ENCODE data around the gene LSMEM2. TPM values are rescaled to one million over a fixed set of nuclear protein-coding genes. Genes with fewer than 3 reads are reported as not detected.

Gene LSMEM2
- total RNA-seq, 3 donors from 2014 or later, result not detected

DNA sequence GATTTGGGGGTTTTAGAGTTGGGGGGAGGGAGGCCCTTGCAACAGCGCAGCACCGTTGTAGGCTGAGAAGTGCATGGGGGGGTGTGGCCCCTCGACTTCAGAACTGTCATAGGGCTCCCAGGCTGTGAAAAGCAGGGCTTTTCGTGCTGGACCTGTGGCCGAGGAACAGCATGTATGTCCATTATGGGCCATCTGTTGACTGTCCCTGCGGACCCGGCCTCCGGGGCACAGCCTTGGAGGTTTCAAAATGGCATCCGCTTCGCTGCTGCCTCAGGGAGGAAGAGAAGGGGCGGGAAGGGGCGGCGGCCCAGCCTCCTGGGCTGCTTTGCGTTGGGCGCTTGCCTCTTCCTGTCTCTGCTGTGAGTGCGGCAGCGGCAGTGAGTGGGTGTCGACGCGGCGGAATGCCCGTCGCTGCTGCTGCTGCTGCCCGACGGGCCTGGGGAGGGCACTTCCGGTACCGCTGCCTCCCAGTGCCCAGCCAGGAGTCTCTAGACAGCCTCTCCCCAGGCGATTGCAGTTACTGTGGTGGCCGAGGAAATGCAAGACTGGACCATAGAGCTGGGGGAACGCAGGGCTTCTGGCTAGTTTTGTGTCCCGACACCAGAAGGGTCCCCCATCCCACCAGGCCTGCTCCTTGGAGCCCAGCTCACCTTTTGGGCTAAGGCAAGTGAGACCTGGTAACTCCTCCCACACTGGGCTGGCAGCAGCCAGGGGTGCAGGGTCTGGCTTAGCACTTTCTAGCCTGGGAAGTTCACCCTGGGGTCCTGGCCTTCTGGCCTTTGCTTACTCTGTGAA, 40.9 kb upstream of the LSMEM2 start:
- H3K9me3 ChIP-seq, result no peaks in the 10 kb centered on the region
- H3K4me3 ChIP-seq, result peak overlapping the region; percentile 77 to 87 (median 87)
- no peaks in the 10 kb centered on the region for H3K36me3 ChIP-seq
- DNase-seq (ENCODE audit: low spot score in 2 of 2), result peak; percentile 70 to 80
- peak overlapping the region; percentile 91 for H3K27ac ChIP-seq
- H3K4me1 ChIP-seq, result peaks cover 24 to 25% of the 10 kb centered on the region in 2 donors
- intact Hi-C loops (cut with DNase I; ENCODE audit: low total_unique reads), result no loop called here
- H3K27me3 ChIP-seq, result no peaks in the 10 kb centered on the region
- TF ChIP-seq, protein P1, sequence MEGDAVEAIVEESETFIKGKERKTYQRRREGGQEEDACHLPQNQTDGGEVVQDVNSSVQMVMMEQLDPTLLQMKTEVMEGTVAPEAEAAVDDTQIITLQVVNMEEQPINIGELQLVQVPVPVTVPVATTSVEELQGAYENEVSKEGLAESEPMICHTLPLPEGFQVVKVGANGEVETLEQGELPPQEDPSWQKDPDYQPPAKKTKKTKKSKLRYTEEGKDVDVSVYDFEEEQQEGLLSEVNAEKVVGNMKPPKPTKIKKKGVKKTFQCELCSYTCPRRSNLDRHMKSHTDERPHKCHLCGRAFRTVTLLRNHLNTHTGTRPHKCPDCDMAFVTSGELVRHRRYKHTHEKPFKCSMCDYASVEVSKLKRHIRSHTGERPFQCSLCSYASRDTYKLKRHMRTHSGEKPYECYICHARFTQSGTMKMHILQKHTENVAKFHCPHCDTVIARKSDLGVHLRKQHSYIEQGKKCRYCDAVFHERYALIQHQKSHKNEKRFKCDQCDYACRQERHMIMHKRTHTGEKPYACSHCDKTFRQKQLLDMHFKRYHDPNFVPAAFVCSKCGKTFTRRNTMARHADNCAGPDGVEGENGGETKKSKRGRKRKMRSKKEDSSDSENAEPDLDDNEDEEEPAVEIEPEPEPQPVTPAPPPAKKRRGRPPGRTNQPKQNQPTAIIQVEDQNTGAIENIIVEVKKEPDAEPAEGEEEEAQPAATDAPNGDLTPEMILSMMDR (IDR thresholded peaks at IDR 0.05), result no peak
- TF ChIP-seq POLR2AphosphoS5 (IDR thresholded peaks at IDR 0.05) (peak in 2 of 3 donors; percentile 56 to 66), POLR2A (IDR thresholded peaks at IDR 0.05) (peak; percentile 2)

DNA sequence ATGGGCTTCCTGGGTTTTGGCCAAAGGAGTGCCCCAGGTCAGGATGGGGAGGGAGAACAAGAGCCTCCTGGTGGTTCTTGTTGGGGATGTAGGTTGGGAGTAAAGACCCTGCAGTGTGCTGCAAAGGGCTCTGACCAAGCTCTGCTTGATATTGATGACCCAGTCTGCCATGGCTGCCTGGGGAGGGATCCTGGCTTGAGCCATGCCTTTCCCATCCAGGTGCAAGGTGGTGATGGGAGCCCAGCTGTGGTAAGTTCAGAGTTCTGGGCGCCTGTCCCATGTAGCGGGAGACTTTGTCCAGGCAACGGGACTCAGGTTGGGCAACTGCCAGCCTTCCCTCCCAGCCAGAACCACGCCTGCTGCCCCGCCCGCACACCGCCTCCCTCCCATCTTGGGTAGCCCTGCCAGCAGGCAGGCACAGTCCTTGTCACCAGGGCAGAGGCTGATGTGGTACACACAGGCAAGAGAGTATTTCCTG, 40.3 kb upstream of the LSMEM2 start:
- peaks cover 28 to 30% of the 10 kb centered on the region in 2 donors for H3K4me1 ChIP-seq
- peak; percentile 90 for DNase-seq (ENCODE audit: low spot score in 2 of 2)
- H3K4me3 ChIP-seq, result peak overlapping the region; percentile 77 to 87 (median 87)
- H3K27me3 ChIP-seq, result no peaks in the 10 kb centered on the region
- peak overlapping the region; percentile 91 for H3K27ac ChIP-seq
- no peaks in the 10 kb centered on the region for H3K9me3 ChIP-seq
- TF ChIP-seq POLR2AphosphoS5 (IDR thresholded peaks at IDR 0.05), result peak in 2 of 3 donors; percentile 31 to 49
- TF ChIP-seq, protein P1 (IDR thresholded peaks at IDR 0.05), result no peak
- no peak for TF ChIP-seq POLR2A (IDR thresholded peaks at IDR 0.05)
- intact Hi-C loops (cut with DNase I; ENCODE audit: low total_unique reads), result no loop called here
- no peaks in the 10 kb centered on the region for H3K36me3 ChIP-seq

DNA sequence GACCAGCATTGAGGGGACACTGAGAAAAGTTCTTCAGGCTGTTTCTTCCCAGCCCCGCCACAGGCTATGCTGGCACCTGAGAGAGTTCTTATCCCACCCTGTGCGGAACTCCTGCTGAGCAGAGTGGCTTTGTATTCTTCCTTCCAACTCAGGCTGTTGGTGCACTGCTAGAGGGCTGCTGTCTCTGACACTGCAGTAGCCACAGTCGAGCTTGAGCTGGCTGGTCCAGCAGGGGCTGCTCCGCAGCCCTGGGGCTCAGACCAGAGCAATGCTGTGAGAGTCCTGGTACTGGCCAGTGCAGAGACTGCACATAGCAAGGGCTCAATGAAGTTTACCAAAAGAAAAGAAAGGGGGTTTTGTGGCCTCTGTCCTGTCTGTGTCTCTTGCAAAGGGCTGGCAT, 39.2 kb upstream of the LSMEM2 start:
- Histone ChIP-seq H3K4me1 (peaks cover 30 to 32% of the 10 kb centered on the region in 2 donors), H3K36me3 (no peaks in the 10 kb centered on the region)

GRCh38 chr3:50241163-50241562, 37.7 kb upstream of the LSMEM2 start:
- no peaks in the 10 kb centered on the region for H3K27me3 ChIP-seq
- H3K36me3 ChIP-seq, result no peaks in the 10 kb centered on the region
- DNase-seq (ENCODE audit: low spot score in 2 of 2), result no peak
- H3K27ac ChIP-seq, result peak overlapping the region; percentile 91 to 93
- no peak for TF ChIP-seq POLR2AphosphoS5 (IDR thresholded peaks at IDR 0.05)
- TF ChIP-seq, protein P1 (IDR thresholded peaks at IDR 0.05), result no peak
- no peak for TF ChIP-seq POLR2A (IDR thresholded peaks at IDR 0.05)
- H3K4me3 ChIP-seq, result peak overlapping the region in 1 of 3 donors; percentile 11
- intact Hi-C loops (cut with DNase I; ENCODE audit: low total_unique reads), result no loop called here
- peaks cover 30 to 46% of the 10 kb centered on the region in 2 donors for H3K4me1 ChIP-seq
- no peaks in the 10 kb centered on the region for H3K9me3 ChIP-seq

More for the DNA sequence above, 39.2 kb upstream of the LSMEM2 start:
- Histone ChIP-seq H3K27me3 (no peaks in the 10 kb centered on the region), H3K9me3 (no peaks in the 10 kb centered on the region), H3K27ac (peak overlapping the region; percentile 91), H3K4me3 (no peak overlapping the region)
- intact Hi-C loops (cut with DNase I; ENCODE audit: low total_unique reads), result no loop called here
- DNase-seq (ENCODE audit: low spot score in 2 of 2), result no peak
- no peak for TF ChIP-seq POLR2AphosphoS5 (IDR thresholded peaks at IDR 0.05)
- no peak for TF ChIP-seq POLR2A (IDR thresholded peaks at IDR 0.05)
- TF ChIP-seq, protein P1 (IDR thresholded peaks at IDR 0.05), result no peak
